ENCODE measurements around the gene NBPF1.
"Not testable (repeated sequence)": the region's sequence is repeated elsewhere in the genome, so short reads cannot be mapped to it uniquely, and the experiment has no call there.

The NBPF1 gene

DNA sequence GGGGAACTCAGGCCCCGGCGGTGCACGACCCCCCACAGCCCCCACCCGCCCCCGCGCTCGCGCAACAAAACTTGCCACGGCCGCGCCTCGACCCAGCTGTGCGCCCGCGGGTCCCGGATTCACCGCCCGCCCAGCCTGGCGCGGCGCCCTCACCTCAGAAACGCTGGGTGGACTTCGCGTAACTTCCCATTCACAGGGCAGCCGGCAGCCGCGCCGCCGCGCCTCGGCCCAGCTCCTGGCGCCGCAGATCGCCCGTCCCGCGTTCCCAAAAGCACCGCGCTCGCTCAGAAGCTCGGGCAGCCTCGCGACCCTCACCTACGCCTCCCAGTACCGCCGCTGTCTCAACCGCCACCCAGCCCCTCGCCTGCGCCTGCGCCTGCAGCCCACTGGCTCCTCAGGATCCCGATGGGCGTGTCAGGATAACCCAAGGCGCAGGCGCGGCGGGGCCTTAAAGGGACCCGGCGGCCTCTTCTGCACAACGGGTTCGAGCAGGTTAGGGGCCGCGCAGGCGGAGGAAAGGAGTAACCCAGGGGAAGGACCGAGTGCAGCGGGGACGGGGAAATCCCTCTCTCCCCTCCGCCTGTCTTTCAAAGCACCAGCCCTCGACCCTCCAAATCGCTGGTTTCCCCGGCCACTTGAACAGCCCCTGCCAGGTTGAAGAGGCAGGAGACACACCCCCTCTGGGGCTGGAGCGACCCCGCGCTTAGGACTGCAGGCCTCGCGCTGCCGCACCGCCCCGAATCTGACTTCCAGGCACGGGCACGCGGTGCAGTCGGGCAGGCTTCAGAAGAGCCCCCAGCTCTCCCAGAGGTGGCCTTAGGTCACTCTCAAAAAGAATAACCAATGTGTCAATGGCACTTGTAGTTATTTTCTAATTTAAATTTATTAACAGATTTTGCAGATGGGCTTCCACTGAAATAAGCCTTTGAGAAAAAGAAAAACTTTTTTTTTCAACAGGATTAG, at the start of gene NBPF1:
Gene NBPF1, minus strand, starts transcription at position 380 of the 963 bp plus-strand sequence.
- DNase-seq = peak; percentile 88

DNA sequence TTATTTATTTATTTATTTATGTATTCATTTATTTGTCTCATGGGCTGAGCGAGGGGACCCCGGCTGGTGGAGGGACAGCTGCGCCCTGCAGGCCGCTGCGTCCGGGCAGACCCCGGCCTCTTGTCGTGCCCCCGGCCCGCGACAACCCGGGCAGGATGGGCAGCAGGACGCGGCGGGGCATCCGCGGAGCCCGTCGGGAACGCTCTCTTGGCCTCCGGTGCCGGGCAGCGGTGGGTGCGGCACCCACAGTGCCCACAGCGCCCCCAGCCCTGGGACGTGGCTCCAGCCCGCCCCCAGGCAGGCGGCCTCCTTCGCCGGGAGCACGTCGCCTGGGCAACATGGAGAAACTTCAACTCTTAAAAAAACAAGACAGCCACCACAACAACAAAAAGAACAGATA, 44.9 kb upstream of the NBPF1 start:
- not testable (repeated sequence) for DNase-seq

DNA sequence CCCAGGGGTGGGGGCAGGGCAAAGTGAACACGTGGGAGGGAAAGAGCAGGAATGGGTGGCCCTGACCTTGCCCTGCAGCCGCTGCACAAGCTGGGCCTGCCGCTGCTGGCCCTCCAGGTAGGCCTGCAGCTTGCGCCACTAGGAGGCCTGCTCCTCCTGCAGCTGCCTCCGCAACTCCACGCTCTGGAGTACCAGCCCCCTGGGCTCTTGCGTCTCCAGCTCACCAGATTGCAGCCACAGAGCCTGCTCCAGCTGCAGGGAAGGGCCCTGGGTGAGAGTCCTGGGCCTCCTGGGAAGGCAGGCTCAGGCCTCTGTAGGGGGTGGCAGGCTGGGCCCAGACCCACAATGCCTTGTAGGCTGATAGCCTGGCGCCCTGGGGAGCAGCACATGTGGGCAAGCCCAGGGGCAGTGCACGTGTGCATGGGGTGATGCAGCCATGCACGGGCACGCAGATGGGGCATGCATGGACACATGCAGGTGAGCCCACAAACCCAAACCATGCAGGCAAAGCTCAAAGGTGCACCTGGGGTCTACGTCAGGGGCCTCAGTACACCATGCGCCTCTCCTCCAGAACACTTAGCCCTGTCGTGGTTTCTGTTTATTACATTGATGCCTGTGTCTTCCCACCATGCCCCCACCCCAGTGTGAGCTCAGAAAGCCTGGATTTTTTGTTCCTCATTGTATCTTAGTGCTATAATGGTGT, 43.8 kb upstream of the NBPF1 start:
- not testable (repeated sequence) for DNase-seq

DNA sequence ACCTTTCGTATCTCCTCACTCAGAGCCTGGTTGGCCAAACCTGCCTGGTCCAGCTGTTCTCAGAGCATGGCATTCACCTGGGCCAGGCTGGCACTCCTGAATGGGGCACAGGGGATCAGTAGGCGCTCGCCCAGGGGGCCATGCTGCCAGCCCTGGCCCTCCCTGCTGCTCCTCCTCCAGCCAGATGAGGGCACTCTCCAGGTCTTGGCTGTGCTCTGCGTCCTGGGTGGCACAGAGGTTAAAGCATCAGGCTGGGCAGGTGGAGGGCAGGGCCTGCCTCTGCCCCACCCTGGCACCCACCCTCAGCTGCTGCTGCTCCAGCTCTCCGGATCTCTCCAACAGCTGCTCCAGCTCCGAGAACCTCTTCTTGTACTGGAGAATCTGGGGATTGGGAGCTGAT, 43.2 kb upstream of the NBPF1 start:
- not testable (repeated sequence) for DNase-seq

DNA sequence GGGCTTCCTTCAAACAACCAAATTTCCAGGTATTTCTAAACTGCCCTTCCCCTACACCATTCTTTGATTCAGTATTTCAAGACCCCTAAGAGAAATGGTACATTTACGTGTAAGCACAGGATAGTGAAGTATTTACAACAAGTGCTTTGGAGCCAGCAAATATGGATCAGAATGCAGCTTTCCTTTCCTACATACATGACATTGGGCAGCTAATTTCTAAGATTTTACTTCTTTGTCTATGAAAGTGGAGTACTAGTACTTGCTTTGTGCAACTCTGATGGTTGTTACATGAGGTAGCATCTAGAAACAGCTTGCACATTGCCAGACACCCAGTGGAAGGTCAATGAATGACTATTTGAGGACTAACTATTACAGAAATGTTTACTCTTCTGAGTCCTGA, 38.2 kb upstream of the NBPF1 start:
- not testable (repeated sequence) for DNase-seq

DNA sequence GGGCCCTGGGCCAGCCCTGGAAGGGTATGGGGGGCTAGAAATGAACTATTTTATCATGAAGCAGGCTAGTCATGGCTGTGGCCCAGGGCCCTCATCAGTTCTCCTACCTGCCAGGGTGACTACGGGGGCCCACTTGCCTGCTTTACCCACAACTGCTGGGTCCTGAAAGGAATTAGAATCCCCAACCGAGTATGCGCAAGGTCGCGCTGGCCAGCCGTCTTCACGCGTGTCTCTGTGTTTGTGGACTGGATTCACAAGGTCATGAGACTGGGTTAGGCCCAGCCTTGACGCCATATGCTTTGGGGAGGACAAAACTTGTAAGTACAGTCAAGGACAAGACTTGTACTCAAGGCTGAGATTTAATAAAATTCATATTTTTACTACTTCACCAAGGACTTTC, 36.6 kb upstream of the NBPF1 start:
- not testable (repeated sequence) for DNase-seq

DNA sequence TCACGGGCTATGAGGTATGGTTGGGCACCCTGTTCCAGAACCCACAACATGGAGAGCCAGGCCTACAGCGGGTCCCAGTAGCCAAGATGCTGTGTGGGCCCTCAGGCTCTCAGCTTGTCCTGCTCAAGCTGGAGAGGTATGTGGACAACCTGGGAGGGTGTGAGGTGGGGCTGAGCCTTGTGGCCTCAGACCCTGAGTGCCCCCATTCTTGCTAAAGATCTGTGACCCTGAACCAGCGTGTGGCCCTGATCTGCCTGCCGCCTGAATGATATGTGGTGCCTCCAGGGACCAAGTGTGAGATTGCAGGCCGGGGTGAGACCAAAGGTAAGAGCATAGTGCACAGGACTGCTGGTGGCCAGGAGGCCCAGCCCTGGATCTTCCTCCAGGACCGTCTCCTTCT, 36.0 kb upstream of the NBPF1 start:
- DNase-seq = not testable (repeated sequence)

DNA sequence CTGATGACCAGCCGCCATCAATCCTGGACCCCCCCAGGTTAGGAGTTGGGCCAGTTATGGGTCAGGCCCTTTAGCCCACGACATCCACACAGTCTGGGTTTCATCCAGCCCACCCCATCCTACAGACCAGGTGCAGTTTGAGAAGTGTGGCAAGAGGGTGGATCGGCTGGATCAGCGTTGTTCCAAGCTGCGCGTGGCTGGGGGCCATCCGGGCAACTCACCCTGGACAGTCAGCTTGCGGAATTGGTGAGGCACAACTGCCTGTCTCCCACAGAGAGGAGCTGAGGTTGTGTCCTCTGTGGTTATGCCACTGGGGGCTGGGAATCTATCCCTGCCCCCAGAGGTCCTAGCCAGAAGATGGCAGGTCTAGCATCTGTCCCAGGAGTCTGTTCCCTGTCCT, 35.4 kb upstream of the NBPF1 start:
- DNase-seq = not testable (repeated sequence)

DNA sequence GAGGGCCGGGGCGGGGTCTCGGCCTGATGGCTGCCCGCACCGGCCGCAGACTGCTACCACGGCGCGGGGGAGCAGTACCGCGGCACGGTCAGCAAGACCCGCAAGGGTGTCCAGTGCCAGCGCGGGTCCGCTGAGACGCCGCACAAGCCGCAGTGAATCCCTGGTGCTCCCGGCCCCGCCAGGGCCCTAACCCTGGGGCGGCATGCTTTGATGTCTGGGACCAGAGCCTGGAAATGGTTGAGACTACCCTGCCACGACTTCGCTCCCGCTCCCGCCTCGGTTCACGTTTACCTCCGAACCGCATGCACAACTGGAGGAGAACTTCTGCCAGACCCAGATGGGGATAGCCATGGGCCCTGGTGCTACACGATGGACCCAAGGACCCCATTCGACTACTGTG, 34.9 kb upstream of the NBPF1 start:
- DNase-seq = not testable (repeated sequence)

GRCh38 chr1:16647179-16648176, 34.1 kb upstream of the NBPF1 start:
- not testable (repeated sequence) for DNase-seq

DNA sequence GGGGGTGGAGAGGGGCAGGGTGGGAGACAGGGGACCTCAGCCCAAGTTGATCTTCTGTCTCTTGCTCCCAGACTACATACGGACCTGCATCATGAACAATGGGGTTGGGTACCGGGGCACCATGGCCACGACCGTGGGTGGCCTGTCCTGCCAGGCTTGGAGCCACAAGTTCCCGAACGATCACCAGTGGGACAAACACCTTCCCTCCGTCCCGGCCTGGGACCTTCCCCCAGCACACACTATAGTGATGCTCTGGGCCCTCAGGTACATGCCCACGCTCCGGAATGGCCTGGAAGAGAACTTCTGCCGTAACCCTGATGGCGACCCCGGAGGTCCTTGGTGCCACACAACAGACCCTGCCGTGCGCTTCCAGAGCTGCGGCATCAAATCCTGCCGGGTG, 33.4 kb upstream of the NBPF1 start:
- DNase-seq = not testable (repeated sequence)

DNA sequence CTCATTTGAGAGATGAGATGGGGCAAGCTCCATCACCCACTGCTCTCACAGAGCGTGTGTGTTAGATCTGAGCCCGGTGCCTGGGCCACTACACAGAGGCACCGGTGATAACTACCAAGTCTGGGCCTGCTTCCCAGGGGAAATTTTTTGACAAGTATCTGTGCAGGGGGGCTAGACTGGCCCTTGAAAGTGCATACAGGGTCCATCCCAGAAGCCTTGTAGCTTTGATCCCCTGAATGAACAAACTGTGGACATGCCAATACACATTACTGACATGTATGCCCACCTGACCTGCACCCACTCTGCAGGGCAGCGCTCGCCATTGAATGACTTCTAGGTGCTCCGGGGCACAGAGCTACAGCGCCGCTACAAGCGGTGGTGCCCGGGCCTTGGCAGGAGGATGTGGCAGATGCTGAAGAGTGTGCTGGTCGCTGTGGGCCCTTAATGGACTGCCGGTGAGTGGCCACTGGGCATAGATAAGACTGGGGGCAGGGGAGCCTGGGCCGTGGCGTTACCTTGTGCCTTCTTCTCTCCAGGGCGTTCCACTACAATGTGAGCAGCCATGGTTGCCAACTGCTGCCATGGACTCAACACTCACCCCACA, 32.8 kb upstream of the NBPF1 start:
- not testable (repeated sequence) for DNase-seq

DNA sequence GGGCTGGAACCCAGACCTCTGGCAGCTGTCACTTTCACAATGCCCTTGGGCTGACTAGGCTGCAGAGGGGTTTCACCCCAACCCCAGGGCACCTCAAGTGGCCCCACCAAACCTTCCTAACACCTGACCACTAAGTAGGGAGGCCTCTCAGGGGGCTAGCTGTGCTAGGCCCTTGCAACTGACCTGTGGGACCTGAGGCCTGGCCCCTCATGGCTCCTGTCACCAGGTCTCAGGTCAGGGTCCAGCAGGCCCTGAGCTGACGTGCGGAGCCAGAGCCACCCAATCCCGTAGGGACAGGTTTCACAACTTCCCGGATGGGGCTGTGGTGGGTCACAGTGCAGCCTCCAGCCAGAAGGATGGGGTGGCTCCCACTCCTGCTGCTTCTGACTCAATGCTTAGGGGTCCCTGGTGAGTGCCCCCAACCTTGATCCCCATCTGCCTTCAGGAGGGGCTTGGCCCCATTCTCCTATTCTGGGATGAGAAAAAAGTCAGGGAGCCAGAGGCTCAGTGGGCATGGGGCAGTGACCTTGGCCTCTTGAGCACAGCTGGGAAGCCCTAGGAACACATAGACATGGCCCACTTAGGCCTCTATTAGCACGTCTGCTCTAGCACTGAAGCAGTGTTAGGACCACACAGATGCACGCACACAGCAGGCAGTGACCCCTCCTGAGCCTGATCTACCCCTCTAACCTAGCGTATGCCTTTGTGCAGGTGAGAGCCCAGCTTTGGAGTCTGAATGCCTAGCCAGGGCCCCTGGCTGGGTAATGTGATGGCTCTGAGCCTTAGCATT, 32.1 kb upstream of the NBPF1 start:
- DNase-seq = not testable (repeated sequence)

DNA sequence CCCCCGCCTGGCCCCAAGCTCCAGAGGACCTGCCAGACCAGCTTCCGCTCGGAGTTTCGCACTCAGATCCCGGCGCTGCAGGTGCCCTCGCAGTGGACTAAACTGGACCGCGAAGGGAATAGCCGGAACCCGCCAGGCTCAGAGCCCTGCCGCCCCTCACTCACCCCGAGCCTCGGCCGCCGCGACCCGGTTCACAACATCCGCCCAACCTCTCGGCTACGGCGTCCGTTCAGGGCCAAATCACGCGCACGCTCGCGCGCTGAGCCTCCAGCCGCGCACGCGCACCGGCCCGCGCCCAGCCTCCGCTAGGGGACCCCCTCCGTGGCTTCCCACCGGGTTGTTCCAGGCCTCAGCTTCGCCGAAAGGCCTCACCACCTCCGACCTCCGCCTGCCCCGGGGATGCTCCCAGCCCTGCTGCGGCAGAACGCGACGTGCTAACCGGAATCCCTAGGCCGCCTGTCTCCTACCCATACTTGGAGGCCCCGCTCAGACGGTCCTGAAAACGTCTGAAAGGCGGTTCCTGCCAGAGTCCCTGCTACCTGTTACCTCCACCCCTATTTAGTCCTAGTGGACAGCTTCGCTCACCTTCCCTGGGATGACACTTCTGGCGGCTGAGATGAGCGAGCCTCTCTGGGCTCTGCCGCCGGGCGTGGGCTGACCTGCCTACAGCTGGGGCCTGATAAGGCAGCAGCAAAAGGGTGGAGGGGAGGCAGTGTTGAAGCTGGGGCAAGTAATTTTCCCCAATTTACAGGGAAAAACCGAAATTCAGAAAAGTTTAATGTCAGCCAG, 31.3 kb upstream of the NBPF1 start:
- DNase-seq = peak; percentile 90

- no peak for DNase-seq
These were observed 30.8 kb upstream of the NBPF1 start for GRCh38 chr1:16644193-16644481.

- not testable (repeated sequence) for DNase-seq
These were observed 30.3 kb upstream of the NBPF1 start for GRCh38 chr1:16643476-16644192.

DNA sequence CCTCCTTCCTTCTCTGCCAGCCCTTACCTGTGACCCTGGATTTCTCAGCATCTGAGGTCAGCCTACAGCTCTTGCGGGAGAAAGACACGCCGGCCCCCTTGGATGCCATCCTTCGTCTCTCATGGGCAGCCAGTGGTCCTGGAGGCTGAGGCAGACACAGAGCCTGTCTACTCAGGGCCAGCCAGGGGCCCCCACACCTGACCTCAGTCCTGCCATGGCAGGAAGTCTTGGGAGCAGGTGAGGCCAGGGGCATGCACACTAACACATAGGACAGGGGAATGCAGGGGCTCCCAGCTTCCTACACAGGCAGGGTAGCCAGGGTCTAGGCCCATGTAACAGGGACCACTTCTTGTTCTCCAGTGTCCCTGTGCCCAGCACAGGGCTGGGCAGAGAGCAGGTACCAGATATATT, 29.6 kb upstream of the NBPF1 start:
- DNase-seq = not testable (repeated sequence)

GRCh38 chr1:16642025-16642966, 28.9 kb upstream of the NBPF1 start:
- not testable (repeated sequence) for DNase-seq
